ENCODE results near the gene RERE.
A peak's percentile ranks its signal among the peaks of the same experiment; 100 is the strongest.

RERE gene

DNA sequence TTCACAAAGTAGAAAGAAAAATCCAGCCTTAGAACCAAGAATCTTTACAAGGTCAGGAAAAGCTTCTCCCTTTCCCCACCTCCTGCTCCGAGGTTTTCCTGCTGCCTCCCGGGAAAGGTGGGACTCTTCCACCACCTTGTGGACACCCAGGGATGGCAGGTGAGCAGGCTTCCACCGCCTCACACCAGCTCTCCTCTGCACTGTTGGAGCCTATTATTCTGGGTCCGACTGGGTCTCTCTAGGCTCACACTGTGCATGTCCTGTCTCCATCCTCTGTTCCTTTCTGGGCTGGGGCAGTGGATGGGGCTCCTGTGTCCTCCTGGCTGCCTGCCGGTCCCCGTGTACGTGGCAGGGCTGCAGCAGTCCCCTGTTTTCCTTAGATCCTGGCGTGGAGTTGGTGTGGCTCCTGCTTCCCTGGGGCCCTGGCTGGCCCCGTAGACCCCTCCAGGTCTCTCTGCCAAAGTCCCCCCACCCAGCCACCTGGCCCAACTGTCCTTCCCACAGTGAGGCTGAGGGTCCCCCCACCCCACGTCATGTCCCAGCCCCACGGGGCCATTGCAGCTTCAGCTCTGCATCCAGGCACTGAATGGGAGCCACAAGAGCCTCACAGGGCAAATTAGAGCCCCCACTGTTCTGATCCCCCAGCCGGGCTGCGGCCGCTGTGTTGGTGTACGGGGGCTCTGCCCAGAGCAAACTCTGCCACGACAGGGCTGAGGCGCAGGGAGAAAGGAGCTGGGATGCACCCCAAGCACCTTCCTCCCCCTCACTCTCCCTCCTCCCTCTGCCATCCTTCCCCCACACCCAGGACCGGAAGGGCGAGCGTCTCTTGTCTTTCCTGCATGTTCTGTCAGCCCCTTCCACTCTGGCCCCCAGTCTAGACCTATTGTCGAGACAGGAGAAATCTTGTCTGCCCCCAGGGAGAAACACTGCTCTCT is 502.8 kb downstream of the RERE start:
- TF ChIP-seq EP300 (IDR thresholded peaks at IDR 0.05; ENCODE audit: borderline replicate concordance) (0 out of 2 replicates have a peak, but pooled peaks have one; percentile 12), YY1 (IDR thresholded peaks at IDR 0.05; ENCODE audit: low read depth) (no peak), RAD21 (IDR thresholded peaks at IDR 0.05; ENCODE audit: low read depth) (peak; percentile 100)

DNA sequence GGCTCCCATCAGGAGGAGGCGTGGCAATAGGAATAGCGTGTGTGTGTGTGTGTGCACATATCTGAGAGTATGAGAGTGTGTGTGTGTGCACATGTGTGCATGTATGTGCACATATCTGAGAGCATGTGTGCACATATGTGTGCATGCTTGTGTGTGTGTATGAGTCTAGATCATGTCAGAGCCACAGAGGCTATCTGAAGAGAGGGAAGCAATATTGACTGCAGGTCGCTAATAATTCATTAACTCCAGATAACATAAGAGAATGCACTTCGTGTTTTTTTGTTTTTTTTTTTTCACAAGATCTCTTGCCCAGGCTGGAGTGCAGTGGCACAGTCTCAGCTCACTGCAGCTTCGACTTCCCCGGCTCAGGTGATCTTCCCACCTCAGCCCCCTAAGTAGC is 504.2 kb downstream of the RERE start:
- TF ChIP-seq CEBPB (IDR thresholded peaks at IDR 0.05) = no peak
- TF ChIP-seq RAD21 (IDR thresholded peaks at IDR 0.05; ENCODE audit: low read depth) = no peak
- no peak for TF ChIP-seq NFIC (IDR thresholded peaks at IDR 0.05)
- TF ChIP-seq CREB1 (IDR thresholded peaks at IDR 0.05; ENCODE audit: low read depth) = no peak
- no peak for TF ChIP-seq ZBTB7A (IDR thresholded peaks at IDR 0.05; ENCODE audit: low read depth)
- TF ChIP-seq YY1 (IDR thresholded peaks at IDR 0.05; ENCODE audit: low read depth) = no peak

DNA sequence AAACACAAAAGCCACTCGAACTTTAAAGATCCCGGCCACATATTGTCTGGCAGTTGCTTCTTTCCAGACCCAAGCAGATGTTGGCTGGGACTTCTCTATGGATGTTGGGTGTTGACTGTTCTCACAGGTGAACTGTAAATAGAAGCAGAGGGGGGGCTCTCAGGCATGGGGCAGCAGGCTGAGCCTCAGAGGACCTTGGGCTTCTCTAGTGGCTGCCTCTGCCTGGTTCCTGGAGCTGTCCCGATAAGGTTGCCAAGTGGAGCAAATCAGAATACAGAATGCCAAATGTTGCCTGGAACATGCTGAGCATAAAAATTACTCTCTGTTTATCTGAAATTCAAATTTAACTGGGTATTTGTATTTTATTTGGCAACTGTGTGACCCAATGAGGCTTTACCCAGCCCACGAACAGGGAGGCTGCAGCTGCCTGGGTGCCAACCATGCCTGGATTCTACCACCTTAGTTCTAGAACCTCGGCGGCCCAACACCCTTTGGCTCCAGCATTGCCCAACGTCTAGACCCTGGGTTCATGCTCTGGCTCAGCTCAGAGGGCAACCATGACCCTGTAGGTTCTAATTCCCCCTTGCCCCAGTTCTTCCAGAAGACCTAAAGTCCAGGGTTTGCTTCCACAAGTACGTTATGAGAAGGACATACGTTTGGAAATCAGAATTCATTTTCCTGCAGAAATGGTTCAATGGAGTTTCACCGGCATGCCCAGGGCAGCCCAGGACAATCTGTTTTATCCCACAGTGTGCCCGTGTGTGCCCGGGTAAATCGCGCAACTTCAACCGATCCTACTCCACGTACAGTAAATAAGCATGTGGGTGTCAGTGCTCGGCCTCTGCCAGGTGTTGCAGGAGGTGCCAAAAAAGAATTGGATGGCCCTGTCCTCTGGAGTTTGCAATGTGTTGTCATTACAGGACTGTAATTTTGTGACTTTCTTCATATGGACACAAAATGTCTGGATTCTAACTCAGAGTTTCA is 504.9 kb downstream of the RERE start:
- TF ChIP-seq NFIC (IDR thresholded peaks at IDR 0.05) (no peak), CEBPB (IDR thresholded peaks at IDR 0.05) (no peak), ZBTB7A (IDR thresholded peaks at IDR 0.05; ENCODE audit: low read depth) (no peak), TCF12 (IDR thresholded peaks at IDR 0.05; ENCODE audit: low read depth) (no peak), FOXM1 (IDR thresholded peaks at IDR 0.05; ENCODE audit: borderline replicate concordance, low read depth) (no peak), TEAD4 (IDR thresholded peaks at IDR 0.05) (no peak)
- TF ChIP-seq, protein P1, sequence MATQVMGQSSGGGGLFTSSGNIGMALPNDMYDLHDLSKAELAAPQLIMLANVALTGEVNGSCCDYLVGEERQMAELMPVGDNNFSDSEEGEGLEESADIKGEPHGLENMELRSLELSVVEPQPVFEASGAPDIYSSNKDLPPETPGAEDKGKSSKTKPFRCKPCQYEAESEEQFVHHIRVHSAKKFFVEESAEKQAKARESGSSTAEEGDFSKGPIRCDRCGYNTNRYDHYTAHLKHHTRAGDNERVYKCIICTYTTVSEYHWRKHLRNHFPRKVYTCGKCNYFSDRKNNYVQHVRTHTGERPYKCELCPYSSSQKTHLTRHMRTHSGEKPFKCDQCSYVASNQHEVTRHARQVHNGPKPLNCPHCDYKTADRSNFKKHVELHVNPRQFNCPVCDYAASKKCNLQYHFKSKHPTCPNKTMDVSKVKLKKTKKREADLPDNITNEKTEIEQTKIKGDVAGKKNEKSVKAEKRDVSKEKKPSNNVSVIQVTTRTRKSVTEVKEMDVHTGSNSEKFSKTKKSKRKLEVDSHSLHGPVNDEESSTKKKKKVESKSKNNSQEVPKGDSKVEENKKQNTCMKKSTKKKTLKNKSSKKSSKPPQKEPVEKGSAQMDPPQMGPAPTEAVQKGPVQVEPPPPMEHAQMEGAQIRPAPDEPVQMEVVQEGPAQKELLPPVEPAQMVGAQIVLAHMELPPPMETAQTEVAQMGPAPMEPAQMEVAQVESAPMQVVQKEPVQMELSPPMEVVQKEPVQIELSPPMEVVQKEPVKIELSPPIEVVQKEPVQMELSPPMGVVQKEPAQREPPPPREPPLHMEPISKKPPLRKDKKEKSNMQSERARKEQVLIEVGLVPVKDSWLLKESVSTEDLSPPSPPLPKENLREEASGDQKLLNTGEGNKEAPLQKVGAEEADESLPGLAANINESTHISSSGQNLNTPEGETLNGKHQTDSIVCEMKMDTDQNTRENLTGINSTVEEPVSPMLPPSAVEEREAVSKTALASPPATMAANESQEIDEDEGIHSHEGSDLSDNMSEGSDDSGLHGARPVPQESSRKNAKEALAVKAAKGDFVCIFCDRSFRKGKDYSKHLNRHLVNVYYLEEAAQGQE (IDR thresholded peaks at IDR 0.05; ENCODE audit: low read depth) = no peak

DNA sequence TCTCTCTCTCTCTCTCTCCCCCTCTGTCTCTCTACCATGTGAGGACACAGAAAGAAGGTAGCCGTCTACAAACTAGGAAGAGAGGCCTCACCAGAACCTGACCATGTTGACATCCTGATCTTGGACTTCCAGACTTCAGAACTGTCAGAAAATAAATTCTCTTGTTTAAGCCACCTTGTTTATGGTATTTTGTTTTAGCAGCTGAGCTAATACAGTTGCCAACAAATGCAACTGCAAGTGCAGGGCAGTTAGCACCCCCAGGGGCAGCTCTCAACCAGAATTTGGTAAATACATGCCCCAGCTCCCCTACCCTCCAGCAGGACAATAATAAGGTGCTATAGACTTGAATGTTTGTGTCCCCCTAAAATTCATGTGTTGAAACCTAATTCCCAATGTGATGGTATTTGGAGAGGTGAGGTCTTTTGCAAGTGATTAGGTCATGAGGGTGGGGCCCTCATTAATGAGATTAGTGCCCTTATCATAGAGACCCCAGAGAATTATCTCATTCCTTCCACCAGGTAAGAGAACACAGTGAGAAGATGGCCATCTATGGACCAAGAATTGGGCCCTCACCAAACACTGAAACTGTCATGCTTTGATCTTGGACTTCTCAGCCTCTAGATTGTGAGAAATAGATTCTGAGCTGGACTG is 506.2 kb downstream of the RERE start:
- no peak for TF ChIP-seq CREB1 (IDR thresholded peaks at IDR 0.05; ENCODE audit: low read depth)
- TF ChIP-seq, protein P2, sequence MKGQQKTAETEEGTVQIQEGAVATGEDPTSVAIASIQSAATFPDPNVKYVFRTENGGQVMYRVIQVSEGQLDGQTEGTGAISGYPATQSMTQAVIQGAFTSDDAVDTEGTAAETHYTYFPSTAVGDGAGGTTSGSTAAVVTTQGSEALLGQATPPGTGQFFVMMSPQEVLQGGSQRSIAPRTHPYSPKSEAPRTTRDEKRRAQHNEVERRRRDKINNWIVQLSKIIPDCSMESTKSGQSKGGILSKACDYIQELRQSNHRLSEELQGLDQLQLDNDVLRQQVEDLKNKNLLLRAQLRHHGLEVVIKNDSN (IDR thresholded peaks at IDR 0.05) = no peak
- TF ChIP-seq TAF1 (IDR thresholded peaks at IDR 0.05; ENCODE audit: low read depth) = no peak
- TF ChIP-seq NFIC (IDR thresholded peaks at IDR 0.05) = no peak
- no peak for TF ChIP-seq RAD21 (IDR thresholded peaks at IDR 0.05; ENCODE audit: low read depth)
- no peak for TF ChIP-seq FOXM1 (IDR thresholded peaks at IDR 0.05; ENCODE audit: borderline replicate concordance, low read depth)
- no peak for TF ChIP-seq EP300 (IDR thresholded peaks at IDR 0.05; ENCODE audit: borderline replicate concordance)
- no peak for TF ChIP-seq ZBTB7A (IDR thresholded peaks at IDR 0.05; ENCODE audit: low read depth)
- TF ChIP-seq, protein P3, sequence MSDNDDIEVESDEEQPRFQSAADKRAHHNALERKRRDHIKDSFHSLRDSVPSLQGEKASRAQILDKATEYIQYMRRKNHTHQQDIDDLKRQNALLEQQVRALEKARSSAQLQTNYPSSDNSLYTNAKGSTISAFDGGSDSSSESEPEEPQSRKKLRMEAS (IDR thresholded peaks at IDR 0.05) = no peak
- TF ChIP-seq TCF12 (IDR thresholded peaks at IDR 0.05; ENCODE audit: low read depth) = no peak
- no peak for TF ChIP-seq YY1 (IDR thresholded peaks at IDR 0.05; ENCODE audit: low read depth)
- no peak for TF ChIP-seq EGR1 (IDR thresholded peaks at IDR 0.05)
- no peak for TF ChIP-seq TEAD4 (IDR thresholded peaks at IDR 0.05)
- TF ChIP-seq CEBPB (IDR thresholded peaks at IDR 0.05) = no peak
- TF ChIP-seq, protein P1 (IDR thresholded peaks at IDR 0.05; ENCODE audit: low read depth) = no peak

DNA sequence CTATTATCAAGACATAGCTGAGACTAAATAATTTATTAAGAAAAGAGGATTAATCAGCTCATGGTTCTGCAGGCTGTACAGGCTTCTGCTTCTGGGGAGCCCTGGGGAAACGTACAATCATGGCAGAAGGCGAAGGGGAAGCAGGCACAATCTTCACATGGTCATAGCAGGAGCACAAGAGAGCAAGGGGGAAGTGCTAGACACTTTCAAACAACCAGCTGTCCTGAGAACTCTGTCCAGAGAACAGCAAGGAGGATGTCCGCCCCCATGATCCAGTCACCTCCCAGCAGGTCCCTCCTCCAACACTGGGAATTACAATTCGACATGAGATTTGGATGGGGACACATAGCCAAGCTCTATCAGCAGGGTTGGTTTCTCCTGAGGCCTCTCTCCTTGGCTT is 509.8 kb downstream of the RERE start:
- TF ChIP-seq, protein P3 (IDR thresholded peaks at IDR 0.05) = no peak
- TF ChIP-seq TEAD4 (IDR thresholded peaks at IDR 0.05) (no peak), EP300 (IDR thresholded peaks at IDR 0.05; ENCODE audit: borderline replicate concordance) (no peak), RAD21 (IDR thresholded peaks at IDR 0.05; ENCODE audit: low read depth) (no peak), TAF1 (IDR thresholded peaks at IDR 0.05; ENCODE audit: low read depth) (no peak), YY1 (IDR thresholded peaks at IDR 0.05; ENCODE audit: low read depth) (no peak), NFIC (IDR thresholded peaks at IDR 0.05) (no peak), ZBTB7A (IDR thresholded peaks at IDR 0.05; ENCODE audit: low read depth) (no peak), FOXM1 (IDR thresholded peaks at IDR 0.05; ENCODE audit: borderline replicate concordance, low read depth) (no peak), EGR1 (IDR thresholded peaks at IDR 0.05) (no peak), CREB1 (IDR thresholded peaks at IDR 0.05; ENCODE audit: low read depth) (no peak), CEBPB (IDR thresholded peaks at IDR 0.05) (no peak), TCF12 (IDR thresholded peaks at IDR 0.05; ENCODE audit: low read depth) (no peak)
- TF ChIP-seq, protein P1 (IDR thresholded peaks at IDR 0.05; ENCODE audit: low read depth) = no peak
- TF ChIP-seq, protein P2 (IDR thresholded peaks at IDR 0.05) = no peak

Measured in Ishikawa (cell line).